Trophoblast cell (in vitro differentiated cells and primary cell): ENCODE results near the gene RTN4R.
"Not testable (repeated sequence)": the region's sequence is repeated elsewhere in the genome, so short reads cannot be mapped to it uniquely, and the experiment has no call there.

Source experiments
- DNase-seq, 2 donors: peaks; one replicate each; pipeline ENCODE4 v3.0.0-alpha.2; 2016
- H2AFZ ChIP-seq: 2 replicates; pipeline ENCODE4 v1.6.1; 2013; ENCODE audit warnings: low read length, moderate library complexity, mild to moderate bottlenecking; ENCODE audit not compliant: insufficient read depth, poor library complexity
- H2AK5ac ChIP-seq: 2 replicates; pipeline ENCODE4 v1.6.1; 2013; ENCODE audit warnings: mild to moderate bottlenecking, low read length
- H2BK120ac ChIP-seq: 2 replicates; pipeline ENCODE4 v1.6.1; 2013; ENCODE audit warnings: low read length, mild to moderate bottlenecking, moderate library complexity; ENCODE audit not compliant: insufficient read depth, poor library complexity
- H2BK12ac ChIP-seq: 2 replicates; pipeline ENCODE4 v1.6.1; 2013; ENCODE audit warnings: mild to moderate bottlenecking, low read length, moderate library complexity
- H2BK5ac ChIP-seq: 2 replicates; pipeline ENCODE4 v1.6.1; 2013; ENCODE audit warnings: low read length, low read depth, moderate library complexity, mild to moderate bottlenecking; ENCODE audit not compliant: poor library complexity
- H3K14ac ChIP-seq: 2 replicates; pipeline ENCODE4 v1.6.1; 2013; ENCODE audit warnings: mild to moderate bottlenecking, low read length
- H3K18ac ChIP-seq: 2 replicates; pipeline ENCODE4 v1.6.1; 2013; ENCODE audit warnings: mild to moderate bottlenecking, low read length
- H3K23ac ChIP-seq: 2 replicates; pipeline ENCODE4 v1.6.1; 2013; ENCODE audit warnings: low read length
- H3K27ac ChIP-seq: 2 replicates; pipeline ENCODE4 v1.5.1; 2013; ENCODE audit warnings: low read depth, mild to moderate bottlenecking, inconsistent platforms, low read length, moderate library complexity
- H3K27me3 ChIP-seq: 2 replicates; pipeline ENCODE4 v1.6.1; 2013; ENCODE audit warnings: inconsistent platforms, mild to moderate bottlenecking, low read length, moderate library complexity; ENCODE audit not compliant: insufficient read depth
- H3K36me3 ChIP-seq, 2 experiments: 1 replicate in 1 of 2; 2 replicates in 1 of 2; pipeline ENCODE4 v1.6.1; 2013; ENCODE audit warnings: low read length in 2 of 2, mild to moderate bottlenecking in 2 of 2, moderate library complexity in 1 of 2; ENCODE audit not compliant: insufficient read depth in 2 of 2, control insufficient read depth in 1 of 2
- H3K4ac ChIP-seq: 2 replicates; pipeline ENCODE4 v1.6.1; 2013; ENCODE audit warnings: low read depth, mild to moderate bottlenecking, low read length, moderate library complexity
- H3K4me1 ChIP-seq, 2 experiments: 1 replicate in 1 of 2; 2 replicates in 1 of 2; pipeline ENCODE4 v1.6.1; 2013; ENCODE audit warnings: low read length in 2 of 2, mild to moderate bottlenecking in 2 of 2, moderate library complexity in 1 of 2; ENCODE audit not compliant: insufficient read depth in 2 of 2, control insufficient read depth in 1 of 2
- H3K4me2 ChIP-seq: 2 replicates; pipeline ENCODE4 v1.6.1; 2013; ENCODE audit warnings: inconsistent platforms, mild to moderate bottlenecking, low read length, moderate library complexity
- H3K4me3 ChIP-seq: 2 replicates; pipeline ENCODE4 v1.5.1; 2013; ENCODE audit warnings: mild to moderate bottlenecking, low read depth, low read length, inconsistent platforms
- H3K79me1 ChIP-seq: one replicate; pipeline ENCODE4 v1.6.1; 2013; ENCODE audit warnings: low read length
- H3K79me2 ChIP-seq: 2 replicates; pipeline ENCODE4 v1.6.1; 2013; ENCODE audit warnings: low read length, mild to moderate bottlenecking; ENCODE audit not compliant: control insufficient read depth, insufficient read depth, poor library complexity
- H3K9ac ChIP-seq: 2 replicates; pipeline ENCODE4 v1.6.1; 2013; ENCODE audit warnings: mild to moderate bottlenecking, low read length
- H3K9me3 ChIP-seq: 2 replicates; pipeline ENCODE4 v1.6.1; 2013; ENCODE audit warnings: low read depth, mild to moderate bottlenecking, control low read depth, inconsistent platforms, low read length; ENCODE audit not compliant: insufficient read depth
- H4K12ac ChIP-seq: 2 replicates; pipeline ENCODE4 v1.6.1; 2013; ENCODE audit warnings: low read depth, mild to moderate bottlenecking, low read length, moderate library complexity
- H4K8ac ChIP-seq: 2 replicates; pipeline ENCODE4 v1.6.1; 2013; ENCODE audit warnings: low read depth, mild to moderate bottlenecking, low read length, moderate library complexity
- H4K91ac ChIP-seq: one replicate; pipeline ENCODE4 v1.6.1; 2013; ENCODE audit warnings: low read depth, mild to moderate bottlenecking, low read length, moderate library complexity
- WGBS: extraction: QIAGEN DNeasy Blood & Tissue Kit; methylation state at CpG from one replicate; pipeline ENCODE4 v1.1.7; 2013; ENCODE audit warnings: missing lambda C conversion rate; ENCODE audit not compliant: insufficient read length, insufficient coverage; ENCODE audit errors: extremely low coverage; 5-methylcytosine and 5-hydroxymethylcytosine counted together

RTN4R gene

DNA sequence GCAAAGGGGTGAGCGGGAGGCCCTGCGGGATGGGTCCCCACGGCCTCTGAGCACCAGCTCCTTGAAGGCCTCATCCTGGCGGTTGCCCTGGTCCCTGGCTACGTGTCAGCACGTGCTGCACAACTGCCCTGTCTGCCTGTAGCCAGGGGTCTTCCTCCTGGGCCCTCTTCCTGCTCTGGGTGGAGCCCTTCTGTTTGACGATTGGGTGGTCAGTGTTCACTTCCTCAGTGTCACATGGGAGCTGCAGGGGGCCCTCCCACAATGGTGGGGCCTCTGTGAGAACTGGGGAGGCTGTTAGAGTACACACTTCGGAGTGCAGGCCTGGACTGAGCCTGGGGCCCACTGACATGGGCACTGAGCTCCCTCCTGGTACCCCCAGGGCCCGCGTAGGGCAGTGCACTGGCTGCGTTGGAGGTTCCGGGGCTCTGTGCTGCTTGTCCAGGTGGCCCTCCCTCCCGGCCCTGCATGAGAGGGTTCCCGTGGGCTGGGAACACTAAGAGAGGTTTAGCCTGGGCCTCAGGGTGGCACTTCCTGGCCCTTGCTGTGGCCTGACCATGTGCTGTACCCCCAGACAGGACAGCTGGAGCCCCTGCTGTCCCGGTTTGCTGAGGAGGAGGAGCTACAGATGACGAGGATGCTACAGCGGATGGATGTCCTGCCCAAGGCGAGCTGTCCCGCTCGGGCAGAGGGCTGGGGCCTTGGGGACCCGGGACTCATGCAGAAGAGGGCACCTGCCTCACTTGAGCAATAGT is 38.0 kb upstream of the RTN4R start:
- Histone ChIP-seq H3K4me1 (peaks cover 6% of the 10 kb centered on the region in 2 experiments), H3K18ac (no peak overlapping the region), H3K4ac (no peak overlapping the region), H3K4me3 (no peak overlapping the region), H4K8ac (no peak overlapping the region), H3K36me3 (no peaks in the 10 kb centered on the region), H2BK12ac (no peak overlapping the region), H3K27me3 (peaks cover under 1% of the 10 kb centered on the region), H3K79me1 (no peaks in the 10 kb centered on the region), H2AK5ac (no peak overlapping the region), H4K12ac (no peak overlapping the region), H3K14ac (no peak overlapping the region), H3K9ac (no peak overlapping the region), H3K4me2 (no peak overlapping the region), H2BK5ac (no peak overlapping the region), H2AFZ (no peak overlapping the region), H2BK120ac (no peak overlapping the region), H3K79me2 (no peaks in the 10 kb centered on the region), H3K23ac (no peak overlapping the region), H3K9me3 (no peaks in the 10 kb centered on the region), H4K91ac (no peak overlapping the region), H3K27ac (no peak overlapping the region)
- DNase-seq, result no peak
- no CpG with 5 or more reads among the region's 21 CpGs for WGBS

DNA sequence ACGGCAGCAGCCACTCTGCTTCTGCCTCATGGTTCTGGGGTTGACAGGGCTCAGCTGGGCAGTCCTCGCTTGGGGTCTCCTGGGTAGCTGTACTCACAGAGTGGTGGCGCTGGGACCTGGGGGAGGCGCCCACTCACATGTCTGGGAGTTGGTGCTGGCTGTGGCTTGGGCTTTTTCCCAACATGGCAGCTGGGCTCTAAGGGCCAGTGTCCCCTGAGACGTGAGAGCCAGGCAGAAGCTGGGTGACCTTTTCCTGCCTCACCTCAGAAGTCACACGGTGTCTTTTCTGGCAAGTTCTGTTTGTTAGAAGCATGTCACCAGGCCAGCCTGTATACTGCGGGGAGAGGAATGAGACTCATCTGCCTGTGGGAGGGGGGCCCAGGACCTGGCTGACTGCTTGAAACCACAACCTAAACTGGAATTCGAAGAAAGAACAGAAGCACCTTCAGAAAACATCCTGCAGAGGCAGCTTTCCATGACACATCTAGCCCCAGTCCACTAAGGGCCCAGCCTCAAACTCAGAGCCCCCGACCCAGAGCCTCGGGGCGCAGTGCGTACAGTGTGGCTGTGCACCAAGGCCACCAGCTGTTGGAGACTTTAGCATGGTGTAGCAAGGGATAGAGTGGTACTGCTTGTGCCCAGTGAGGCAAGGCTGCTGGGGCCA is 37.2 kb upstream of the RTN4R start:
- not testable (repeated sequence) for H2AK5ac ChIP-seq, H3K79me1 ChIP-seq, H3K36me3 ChIP-seq, H2BK5ac ChIP-seq, H3K23ac ChIP-seq, H3K4me3 ChIP-seq, DNase-seq, H3K9me3 ChIP-seq, H3K4me1 ChIP-seq, H2BK120ac ChIP-seq, H4K12ac ChIP-seq, H2AFZ ChIP-seq, H4K91ac ChIP-seq, H3K14ac ChIP-seq, H2BK12ac ChIP-seq, H3K9ac ChIP-seq, H4K8ac ChIP-seq, H3K4ac ChIP-seq, H3K27me3 ChIP-seq, H3K79me2 ChIP-seq, H3K27ac ChIP-seq, H3K18ac ChIP-seq, H3K4me2 ChIP-seq
- no CpG with 5 or more reads among the region's 12 CpGs for WGBS

DNA sequence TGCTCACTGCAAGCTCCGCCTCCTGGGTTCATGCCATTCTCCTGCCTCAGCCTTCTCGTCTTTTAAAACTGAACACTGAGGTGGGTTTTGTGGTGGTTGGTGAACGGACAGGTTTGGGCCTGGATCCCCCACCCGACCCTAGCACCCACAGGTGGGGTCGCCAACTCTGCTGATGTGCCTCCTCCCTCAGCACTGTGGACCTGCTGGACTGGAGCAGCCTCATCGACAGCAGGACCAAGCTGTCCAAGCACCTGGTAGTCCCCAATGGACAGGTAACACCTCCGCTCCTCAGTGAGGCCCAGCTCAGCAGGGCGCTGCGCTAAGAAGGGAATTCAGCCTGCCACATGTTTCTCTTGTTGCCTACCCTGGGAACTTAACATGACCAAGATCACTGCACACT is 36.5 kb upstream of the RTN4R start:
- H4K8ac ChIP-seq, result no peak overlapping the region
- H2BK12ac ChIP-seq, result peak overlapping the region; percentile 31
- no CpG with 5 or more reads among the region's 9 CpGs for WGBS
- no peak overlapping the region for H3K9ac ChIP-seq
- H2AK5ac ChIP-seq, result no peak overlapping the region
- H3K27me3 ChIP-seq, result peaks cover 8% of the 10 kb centered on the region
- H3K18ac ChIP-seq, result no peak overlapping the region
- H3K79me1 ChIP-seq, result no peaks in the 10 kb centered on the region
- no peak overlapping the region for H3K27ac ChIP-seq
- H3K4me1 ChIP-seq, result peaks cover 8 to 9% of the 10 kb centered on the region in 2 experiments
- no peak overlapping the region for H2BK5ac ChIP-seq
- no peak overlapping the region for H3K23ac ChIP-seq
- H4K91ac ChIP-seq, result no peak overlapping the region
- H3K4me2 ChIP-seq, result no peak overlapping the region
- peaks cover 2% of the 10 kb centered on the region for H3K9me3 ChIP-seq
- no peak for DNase-seq
- H2BK120ac ChIP-seq, result no peak overlapping the region
- H3K4me3 ChIP-seq, result no peak overlapping the region
- no peaks in the 10 kb centered on the region for H3K79me2 ChIP-seq
- no peak overlapping the region for H2AFZ ChIP-seq
- no peak overlapping the region for H3K14ac ChIP-seq
- no peak overlapping the region for H4K12ac ChIP-seq
- H3K36me3 ChIP-seq, result no peaks in the 10 kb centered on the region
- H3K4ac ChIP-seq, result no peak overlapping the region

- not testable (repeated sequence) for H3K23ac ChIP-seq, H4K91ac ChIP-seq, H3K9ac ChIP-seq, H4K8ac ChIP-seq, H3K18ac ChIP-seq, H3K9me3 ChIP-seq, H3K79me1 ChIP-seq, H2BK12ac ChIP-seq, H3K4me3 ChIP-seq, H2BK120ac ChIP-seq, H2BK5ac ChIP-seq, H3K4me2 ChIP-seq, H3K79me2 ChIP-seq, H3K14ac ChIP-seq, H2AFZ ChIP-seq, H3K4ac ChIP-seq, H3K27ac ChIP-seq, H4K12ac ChIP-seq, DNase-seq, H2AK5ac ChIP-seq, H3K36me3 ChIP-seq
- H3K27me3 ChIP-seq, result peaks cover 21% of the 10 kb centered on the region
- no CpG with 5 or more reads among the region's 7 CpGs for WGBS
- peaks cover 12 to 16% of the 10 kb centered on the region in 2 experiments for H3K4me1 ChIP-seq
Observed at GRCh38 chr22:20303229-20303534, 35.1 kb upstream of the RTN4R start.
